Sigmoid colon (tissue), 4 donors: ENCODE data around the gene CDC7.

Experiments
- CTCF ChIP-seq, 4 experiments: fragments of 450-650 bp in 3 of 4; fragments of 200-600 bp in 1 of 4; IDR thresholded peaks; one replicate each; pipeline ENCODE4 v1.5.1; 2016 to 2019; ENCODE audit warnings: antibody characterized with exemption in 4 of 4, mild to moderate bottlenecking in 3 of 4, moderate library complexity in 2 of 4
- POLR2AphosphoS5 ChIP-seq, 4 donors: sonication (generic); formaldehyde crosslinking; IDR thresholded peaks; one replicate each; pipeline ENCODE4 v1.6.1; 2017; ENCODE audit warnings: antibody characterized with exemption in 4 of 4

- TF ChIP-seq POLR2AphosphoS5 (IDR thresholded peaks at IDR 0.05): no peak
- no peak for TF ChIP-seq CTCF (IDR thresholded peaks at IDR 0.05)
Measured at GRCh38 chr1:91540910-91541309, 40.3 kb downstream of the CDC7 start.
